Neuron (in vitro differentiated cells): ENCODE data around the gene GPC5.
"Not testable (repeated sequence)": the region's sequence is repeated elsewhere in the genome, so short reads cannot be mapped to it uniquely, and the experiment has no call there.

Source experiments
- H2AFZ ChIP-seq: one replicate; pipeline ENCODE4 v1.6.1; 2013; ENCODE audit warnings: low read depth, mild to moderate bottlenecking, inconsistent platforms, low read length, moderate library complexity
- H3K27me3 ChIP-seq: one replicate; pipeline ENCODE4 v1.6.1; 2013; ENCODE audit warnings: low read length; ENCODE audit not compliant: insufficient read depth
- H3K36me3 ChIP-seq: one replicate; pipeline ENCODE4 v1.6.1; 2013; ENCODE audit warnings: low read length; ENCODE audit not compliant: insufficient read depth
- H3K4me1 ChIP-seq: one replicate; pipeline ENCODE4 v1.6.1; 2013; ENCODE audit warnings: low read length; ENCODE audit not compliant: insufficient read depth
- H3K4me3 ChIP-seq: 2 replicates; pipeline ENCODE4 v1.5.1; 2013; ENCODE audit warnings: mild to moderate bottlenecking, low read length, moderate library complexity
- H3K9me3 ChIP-seq: one replicate; pipeline ENCODE4 v1.6.1; 2013; ENCODE audit warnings: low read length

The GPC5 gene

DNA sequence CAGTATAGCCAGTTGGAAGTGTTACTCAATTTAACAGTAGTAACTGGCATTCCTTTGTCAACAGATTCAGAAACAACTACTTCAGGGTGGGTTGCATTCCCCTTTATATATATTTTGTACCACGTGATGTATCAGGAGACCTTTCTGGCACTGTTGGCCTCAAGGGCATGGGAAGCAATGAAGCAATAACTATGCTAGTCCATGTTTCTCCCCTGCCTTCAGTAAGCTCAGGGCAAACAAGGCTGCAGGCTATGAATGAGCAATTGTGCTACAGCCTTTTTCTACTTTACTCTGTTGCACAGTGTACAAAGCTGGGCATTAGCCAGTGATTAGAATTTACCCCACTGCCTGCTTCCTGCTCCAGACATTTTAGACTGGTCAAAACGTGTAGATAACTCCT lies 348.8 kb downstream of the GPC5 start:
- H2AFZ ChIP-seq = no peak overlapping the region
- peaks cover 2% of the 10 kb centered on the region for H3K4me1 ChIP-seq
- H3K4me3 ChIP-seq = no peak overlapping the region
- no peaks in the 10 kb centered on the region for H3K9me3 ChIP-seq
- H3K27me3 ChIP-seq = no peaks in the 10 kb centered on the region
- H3K36me3 ChIP-seq = no peaks in the 10 kb centered on the region

- H3K4me3 ChIP-seq = no peak overlapping the region
- H3K9me3 ChIP-seq = no peaks in the 10 kb centered on the region
- H3K27me3 ChIP-seq = no peaks in the 10 kb centered on the region
- no peaks in the 10 kb centered on the region for H3K36me3 ChIP-seq
- H3K4me1 ChIP-seq = peaks cover 2% of the 10 kb centered on the region
- H2AFZ ChIP-seq = no peak overlapping the region
Observed at GRCh38 chr13:91748416-91749089, 350.1 kb downstream of the GPC5 start.

- Histone ChIP-seq H2AFZ (no peak overlapping the region), H3K27me3 (no peaks in the 10 kb centered on the region), H3K4me1 (peaks cover 4% of the 10 kb centered on the region), H3K9me3 (no peaks in the 10 kb centered on the region), H3K4me3 (no peak overlapping the region), H3K36me3 (no peaks in the 10 kb centered on the region)
Observed at GRCh38 chr13:91758724-91759123, 360.3 kb downstream of the GPC5 start.

DNA sequence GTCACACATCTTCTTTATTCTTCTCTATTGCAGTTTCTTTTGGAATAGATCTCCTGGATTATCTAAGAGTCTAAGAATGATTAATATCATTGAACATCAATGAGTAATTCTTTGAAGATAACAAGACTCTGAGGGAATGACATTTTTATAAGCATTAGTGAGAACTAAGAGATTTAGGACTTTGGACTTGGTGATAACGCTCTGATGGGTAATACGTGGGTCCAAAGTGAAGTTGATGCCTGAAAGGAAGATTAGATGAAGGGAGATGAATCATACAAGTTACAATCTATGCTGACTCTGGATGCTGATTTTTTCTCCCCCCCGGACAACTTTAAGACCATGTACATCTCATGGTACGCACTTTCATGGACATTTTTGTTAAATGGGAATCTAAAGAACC lies 364.5 kb downstream of the GPC5 start:
- no peaks in the 10 kb centered on the region for H3K27me3 ChIP-seq
- H3K9me3 ChIP-seq = no peaks in the 10 kb centered on the region
- H3K4me1 ChIP-seq = peaks cover 4% of the 10 kb centered on the region
- H3K4me3 ChIP-seq = no peak overlapping the region
- H3K36me3 ChIP-seq = no peaks in the 10 kb centered on the region
- no peak overlapping the region for H2AFZ ChIP-seq

GRCh38 chr13:91764527-91764926 lies 366.1 kb downstream of the GPC5 start:
- no peaks in the 10 kb centered on the region for H3K9me3 ChIP-seq
- peaks cover 4% of the 10 kb centered on the region for H3K4me1 ChIP-seq
- H3K36me3 ChIP-seq = no peaks in the 10 kb centered on the region
- no peaks in the 10 kb centered on the region for H3K27me3 ChIP-seq
- H3K4me3 ChIP-seq = no peak overlapping the region
- no peak overlapping the region for H2AFZ ChIP-seq

- Histone ChIP-seq H3K9me3 (no peaks in the 10 kb centered on the region), H2AFZ (no peak overlapping the region), H3K36me3 (no peaks in the 10 kb centered on the region), H3K4me3 (no peak overlapping the region), H3K4me1 (no peaks in the 10 kb centered on the region), H3K27me3 (no peaks in the 10 kb centered on the region)
Observed at GRCh38 chr13:91767651-91768050, 369.2 kb downstream of the GPC5 start.

DNA sequence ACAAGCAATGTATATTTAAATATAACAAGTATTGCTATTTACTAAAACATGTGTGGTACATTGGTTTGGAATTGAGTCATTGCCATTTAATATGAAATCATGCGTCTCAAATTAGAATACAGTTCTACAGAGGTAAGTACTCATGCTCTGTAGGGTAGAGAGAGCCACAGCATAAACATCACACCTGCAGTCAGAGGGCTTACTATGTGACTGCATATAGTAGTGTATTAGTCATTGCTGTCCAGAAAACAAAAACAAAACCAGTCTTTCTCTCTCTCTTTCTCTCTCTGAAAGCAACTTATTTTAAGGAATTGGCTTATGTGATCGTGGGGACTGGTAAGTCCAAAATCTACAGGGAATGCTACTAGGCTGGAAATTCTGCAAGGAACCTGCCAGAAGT lies 370.3 kb downstream of the GPC5 start:
- no peaks in the 10 kb centered on the region for H3K4me1 ChIP-seq
- H3K4me3 ChIP-seq = no peak overlapping the region
- no peak overlapping the region for H2AFZ ChIP-seq
- no peaks in the 10 kb centered on the region for H3K9me3 ChIP-seq
- H3K27me3 ChIP-seq = no peaks in the 10 kb centered on the region
- no peaks in the 10 kb centered on the region for H3K36me3 ChIP-seq

GRCh38 chr13:91771229-91771628 lies 372.8 kb downstream of the GPC5 start:
- no peaks in the 10 kb centered on the region for H3K36me3 ChIP-seq
- H3K4me3 ChIP-seq = no peak overlapping the region
- no peaks in the 10 kb centered on the region for H3K27me3 ChIP-seq
- H2AFZ ChIP-seq = no peak overlapping the region
- no peaks in the 10 kb centered on the region for H3K4me1 ChIP-seq
- no peaks in the 10 kb centered on the region for H3K9me3 ChIP-seq

GRCh38 chr13:91773591-91774227 lies 375.3 kb downstream of the GPC5 start:
- Histone ChIP-seq H3K36me3 (no peaks in the 10 kb centered on the region), H3K9me3 (no peaks in the 10 kb centered on the region), H3K4me3 (no peak overlapping the region), H3K4me1 (no peaks in the 10 kb centered on the region), H2AFZ (no peak overlapping the region), H3K27me3 (no peaks in the 10 kb centered on the region)

GRCh38 chr13:91774397-91774796 lies 376.0 kb downstream of the GPC5 start:
- Histone ChIP-seq H2AFZ (no peak overlapping the region), H3K36me3 (no peaks in the 10 kb centered on the region), H3K9me3 (no peaks in the 10 kb centered on the region), H3K4me1 (no peaks in the 10 kb centered on the region), H3K4me3 (no peak overlapping the region), H3K27me3 (no peaks in the 10 kb centered on the region)

GRCh38 chr13:91776611-91777193 lies 378.3 kb downstream of the GPC5 start:
- no peaks in the 10 kb centered on the region for H3K9me3 ChIP-seq
- no peaks in the 10 kb centered on the region for H3K4me1 ChIP-seq
- H2AFZ ChIP-seq = no peak overlapping the region
- no peaks in the 10 kb centered on the region for H3K27me3 ChIP-seq
- no peak overlapping the region for H3K4me3 ChIP-seq
- H3K36me3 ChIP-seq = no peaks in the 10 kb centered on the region

DNA sequence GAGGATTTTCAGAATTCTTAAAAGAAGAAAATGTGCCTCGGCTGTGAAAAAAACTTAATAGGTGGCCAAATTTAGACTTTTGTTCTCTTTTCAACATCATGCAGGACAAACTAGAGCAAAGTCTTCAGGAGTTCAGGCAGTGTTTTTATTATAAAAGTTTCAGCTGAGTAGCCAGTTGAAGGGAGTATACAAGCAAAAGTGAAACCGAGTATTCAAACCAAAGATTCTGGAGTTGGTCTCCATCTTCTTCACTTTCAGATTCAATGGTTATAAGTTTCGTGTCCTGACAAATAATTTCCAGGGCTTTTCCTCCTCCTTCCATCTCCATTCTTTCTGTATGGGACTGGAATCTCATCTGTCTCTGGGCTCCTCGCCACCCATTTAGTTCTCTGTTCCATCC lies 379.7 kb downstream of the GPC5 start:
- no peak overlapping the region for H2AFZ ChIP-seq
- H3K4me3 ChIP-seq = no peak overlapping the region
- H3K27me3 ChIP-seq = no peaks in the 10 kb centered on the region
- H3K9me3 ChIP-seq = no peaks in the 10 kb centered on the region
- H3K4me1 ChIP-seq = no peaks in the 10 kb centered on the region
- H3K36me3 ChIP-seq = no peaks in the 10 kb centered on the region

GRCh38 chr13:91781982-91782691 lies 383.7 kb downstream of the GPC5 start:
- H3K9me3 ChIP-seq, H2AFZ ChIP-seq, H3K27me3 ChIP-seq, H3K36me3 ChIP-seq, H3K4me3 ChIP-seq, H3K4me1 ChIP-seq: not testable (repeated sequence)
